H1 (cell line): ENCODE results near the gene FOXG1. TPM values are rescaled to one million over a fixed set of nuclear protein-coding genes. Genes with fewer than 3 reads are reported as not detected.

ENCODE experiments used
- CTCF ChIA-PET: fragments of 300-600 bp; sonication (Branson Sonifier 250); formaldehyde crosslinking; loops from one replicate; lab custom pipeline; 2021; ENCODE audit not compliant: partially characterized antibody; lab: Charles Lee
- POLR2A ChIA-PET: fragments of 300-600 bp; sonication (Branson Sonifier 250); formaldehyde crosslinking; loops from one replicate; lab custom pipeline; 2021; ENCODE audit warnings: inconsistent platforms; ENCODE audit not compliant: partially characterized antibody; lab: Charles Lee
- DNase-seq, 2 experiments: peaks; one replicate each; pipeline versions ENCODE4 v3.0.0 to v3.0.0-alpha.2; 2010 to 2022; ENCODE audit warnings: low spot score in 2 of 2, low read depth in 1 of 2, mixed read lengths in 1 of 2
- FAIRE-seq: peaks from 2 replicates; lab custom pipeline; 2011; peaks lifted over from hg19 to GRCh38; lab: Jason Lieb, UNC
- H2AFZ ChIP-seq: 2 replicates; pipeline ENCODE4 v1.8.1; 2012; ENCODE audit warnings: low read length, inconsistent platforms
- H2AK5ac ChIP-seq: 2 replicates; pipeline ENCODE4 v1.6.1; 2013; ENCODE audit warnings: low read depth, low read length
- H2BK120ac ChIP-seq: replicated peaks from 2 replicates; pipeline ENCODE3; 2013; ENCODE audit warnings: low read depth, low read length, inconsistent platforms
- H2BK12ac ChIP-seq: 2 replicates; pipeline ENCODE4 v1.6.1; 2013; ENCODE audit warnings: low read depth, low read length
- H2BK15ac ChIP-seq: 2 replicates; pipeline ENCODE4 v1.6.1; 2013; ENCODE audit warnings: low read length
- H2BK20ac ChIP-seq: 2 replicates; pipeline ENCODE4 v1.6.1; 2013; ENCODE audit warnings: low read length
- H2BK5ac ChIP-seq: 2 replicates; pipeline ENCODE4 v1.6.1; 2013; ENCODE audit warnings: low read depth, low read length
- H3K14ac ChIP-seq: 2 replicates; pipeline ENCODE4 v1.6.1; 2013; ENCODE audit warnings: inconsistent platforms; ENCODE audit not compliant: insufficient read length
- H3K18ac ChIP-seq: 2 replicates; pipeline ENCODE4 v1.6.1; 2013; ENCODE audit warnings: low read length; ENCODE audit errors: extremely low read depth
- H3K23ac ChIP-seq: 2 replicates; pipeline ENCODE4 v1.6.1; 2013; ENCODE audit warnings: inconsistent platforms; ENCODE audit not compliant: insufficient read length
- H3K23me2 ChIP-seq: 2 replicates; pipeline ENCODE4 v1.6.1; 2013; ENCODE audit warnings: low read depth, low read length
- H3K27ac ChIP-seq: 2 replicates; pipeline ENCODE4 v1.6.1; 2011; ENCODE audit warnings: low read depth, low read length, inconsistent platforms
- H3K27me3 ChIP-seq, 4 experiments: replicated peaks in 1 of 4; 1 replicate in 1 of 4; 2 replicates in 3 of 4; pipeline versions ENCODE4 v1.6.1 to v1.8.1; 2011 to 2013; ENCODE audit warnings: low read length in 3 of 4, mild to moderate bottlenecking in 3 of 4, inconsistent platforms in 2 of 4, mixed read lengths in 2 of 4, moderate library complexity in 1 of 4; ENCODE audit not compliant: control insufficient read depth in 3 of 4, insufficient read depth in 3 of 4; ENCODE audit errors: extremely low read depth in 1 of 4
- H3K36me3 ChIP-seq, 4 experiments: 2 replicates each; pipeline versions ENCODE4 v1.6.1 to v1.8.1; 2011 to 2013; ENCODE audit warnings: mild to moderate bottlenecking in 4 of 4, low read length in 3 of 4, moderate library complexity in 2 of 4, control low read depth in 1 of 4, inconsistent platforms in 1 of 4; ENCODE audit not compliant: insufficient read depth in 4 of 4, control insufficient read depth in 2 of 4
- H3K4ac ChIP-seq: replicated peaks from 2 replicates; pipeline ENCODE3; 2013; ENCODE audit warnings: low read length, low read depth, mixed read lengths, inconsistent platforms; ENCODE audit not compliant: insufficient read length
- H3K4me1 ChIP-seq, 4 experiments: replicated peaks in 1 of 4; 1 replicate in 1 of 4; 2 replicates in 3 of 4; pipeline versions ENCODE4 v1.6.1 to v1.8.1; 2011 to 2013; ENCODE audit warnings: low read length in 3 of 4, inconsistent platforms in 2 of 4, mixed read lengths in 1 of 4; ENCODE audit not compliant: insufficient read depth in 4 of 4, control insufficient read depth in 3 of 4
- H3K4me2 ChIP-seq, 2 experiments: 2 replicates each; pipeline versions ENCODE4 v1.6.1 to v1.8.1; 2011 to 2013; ENCODE audit warnings: low read depth in 2 of 2, low read length in 2 of 2, control low read depth in 1 of 2, inconsistent platforms in 1 of 2, mild to moderate bottlenecking in 1 of 2; ENCODE audit not compliant: insufficient read depth in 1 of 2
- H3K4me3 ChIP-seq, 4 experiments: fragments of 200-600, 300-600 bp in 1 of 4; sonication (generic), shearing (Covaris generic), sonication (Bioruptor Twin) in 1 of 4; 2 replicates each; pipeline versions ENCODE4 v1.5.1 to v1.8.1; 2011 to 2016; ENCODE audit warnings: low read length in 4 of 4, low read depth in 3 of 4, control low read depth in 2 of 4, inconsistent platforms in 2 of 4, mild to moderate bottlenecking in 2 of 4, mixed read lengths in 1 of 4, moderate library complexity in 1 of 4; ENCODE audit not compliant: insufficient read depth in 2 of 4; ENCODE audit errors: extremely low read depth in 1 of 4
- H3K56ac ChIP-seq: replicated peaks from 2 replicates; pipeline ENCODE3; 2013; ENCODE audit warnings: low read depth, mild to moderate bottlenecking, mixed read lengths, low read length, inconsistent platforms; ENCODE audit not compliant: insufficient read length
- H3K79me1 ChIP-seq: 2 replicates; pipeline ENCODE4 v1.6.1; 2013; ENCODE audit warnings: low read depth, low read length, control low read depth
- H3K79me2 ChIP-seq, 2 experiments: 2 replicates each; pipeline versions ENCODE4 v1.6.1 to v1.8.1; 2012 to 2013; ENCODE audit warnings: low read length in 2 of 2, mild to moderate bottlenecking in 2 of 2, inconsistent platforms in 1 of 2; ENCODE audit not compliant: insufficient read depth in 2 of 2, control insufficient read depth in 1 of 2
- H3K9ac ChIP-seq, 4 experiments: replicated peaks in 1 of 4; 1 replicate in 1 of 4; 2 replicates in 3 of 4; pipeline versions ENCODE4 v1.6.1 to v1.8.1; 2011 to 2013; ENCODE audit warnings: low read depth in 3 of 4, low read length in 3 of 4, control low read depth in 2 of 4, mild to moderate bottlenecking in 2 of 4, moderate library complexity in 2 of 4, inconsistent platforms in 1 of 4; ENCODE audit errors: extremely low read depth in 1 of 4
- H3K9me3 ChIP-seq, 2 experiments: 2 replicates each; pipeline versions ENCODE4 v1.6.1 to v1.8.1; 2012 to 2013; ENCODE audit warnings: mild to moderate bottlenecking in 2 of 2, moderate library complexity in 2 of 2, control low read depth in 1 of 2, inconsistent platforms in 1 of 2, low read depth in 1 of 2, low read length in 1 of 2, mixed read lengths in 1 of 2; ENCODE audit not compliant: insufficient read depth in 2 of 2
- H4K20me1 ChIP-seq, 2 experiments: replicated peaks in 1 of 2; 2 replicates each; pipeline versions ENCODE3 to v1.8.1; 2011 to 2013; ENCODE audit warnings: inconsistent platforms in 2 of 2, low read length in 2 of 2, mild to moderate bottlenecking in 1 of 2; ENCODE audit not compliant: insufficient read depth in 2 of 2, control insufficient read depth in 1 of 2
- H4K5ac ChIP-seq: 2 replicates; pipeline ENCODE4 v1.6.1; 2013; ENCODE audit warnings: low read length, low read depth, mixed read lengths, inconsistent platforms; ENCODE audit not compliant: insufficient read length
- H4K8ac ChIP-seq: 2 replicates; pipeline ENCODE4 v1.8.0; 2013; ENCODE audit warnings: mild to moderate bottlenecking, moderate library complexity, low read length, inconsistent platforms; ENCODE audit not compliant: insufficient read depth; ENCODE audit errors: extremely low read depth
- H4K91ac ChIP-seq: replicated peaks from 2 replicates; pipeline ENCODE3; 2013; ENCODE audit warnings: low read length, mixed read lengths, inconsistent platforms; ENCODE audit not compliant: insufficient read length
- ASH2L ChIP-seq: fragments of 200-600, 300-600 bp; sonication (generic); IDR thresholded peaks from one replicate; pipeline ENCODE4 v1.7.1; 2017; ENCODE audit warnings: low read length
- CHD2 ChIP-seq: IDR thresholded peaks from 2 replicates; pipeline ENCODE4 v1.6.1; 2012; ENCODE audit warnings: low read length, improper control_type of control experiment
- FOSL1 ChIP-seq: IDR thresholded peaks from 2 replicates; pipeline ENCODE4 v1.6.1; 2011; ENCODE audit warnings: mild to moderate bottlenecking, low read depth, low read length, moderate library complexity; ENCODE audit not compliant: insufficient read depth
- GTF2F1 ChIP-seq: IDR thresholded peaks from 2 replicates; pipeline ENCODE4 v1.6.1; 2012; ENCODE audit warnings: low read depth, low read length, improper control_type of control experiment, borderline replicate concordance
- KDM4A ChIP-seq: IDR thresholded peaks from one replicate; pipeline ENCODE4 v1.7.1; 2012; ENCODE audit warnings: low read depth, mild to moderate bottlenecking, moderate library complexity, low read length, inconsistent platforms; ENCODE audit not compliant: severe bottlenecking
- RNF2 ChIP-seq: fragments of 200-900, 300-1000 bp; sonication (generic); IDR thresholded peaks from 2 replicates; pipeline ENCODE4 v1.7.1; 2016; ENCODE audit warnings: borderline replicate concordance, low read depth, mild to moderate bottlenecking, antibody characterized with exemption, low read length; ENCODE audit not compliant: poor library complexity, severe bottlenecking; ENCODE audit errors: missing control alignments
- RXRA ChIP-seq: IDR thresholded peaks from 2 replicates; pipeline ENCODE4 v1.6.1; 2011; ENCODE audit warnings: low read depth, mild to moderate bottlenecking, low read length, moderate library complexity; ENCODE audit not compliant: insufficient read depth
- SP4 ChIP-seq: IDR thresholded peaks from 2 replicates; pipeline ENCODE4 v1.6.1; 2012; ENCODE audit warnings: low read length, inconsistent platforms
- SRF ChIP-seq: IDR thresholded peaks from 2 replicates; pipeline ENCODE4 v1.6.1; 2011; ENCODE audit warnings: mild to moderate bottlenecking, low read depth, low read length, moderate library complexity
- TEAD4 ChIP-seq: IDR thresholded peaks from 2 replicates; pipeline ENCODE4 v1.6.1; 2012; ENCODE audit warnings: low read depth, low read length, inconsistent platforms, mixed read lengths
- WGBS, 2 experiments: shearing (Covaris generic) in 1 of 2; methylation state at CpG; one replicate each; pipeline versions ENCODE4 v1.1.6 to v1.1.7; 2013 to 2015; ENCODE audit warnings: low lambda C conversion rate in 2 of 2, mixed read lengths in 2 of 2, inconsistent platforms in 1 of 2, low coverage in 1 of 2, missing lambda C conversion rate in 1 of 2; ENCODE audit not compliant: insufficient replicate concordance in 2 of 2, insufficient coverage in 1 of 2, insufficient read length in 1 of 2; ENCODE audit errors: extremely low coverage in 1 of 2, missing lambda C conversion rate in 1 of 2; 5-methylcytosine and 5-hydroxymethylcytosine counted together
- polyA plus RNA-seq, 7 experiments: library from polyadenylated mRNA; depleted of rRNA in 3 of 7; stranded (reverse) in 5 of 7; unstranded in 2 of 7; fragments of >200 nt in 5 of 7; fragments of 200-250 nt in 2 of 7; gene quantifications; 1 replicate in 5 of 7; 2 replicates in 1 of 7; 4 replicates in 1 of 7; pipeline versions ENCODE4 v1.2.1 to v1.2.3, GENCODE V29; 2011 to 2013; ENCODE audit warnings: missing spikeins in 2 of 7, mixed read lengths in 2 of 7
- total RNA-seq: library from RNA; stranded (reverse); fragmentation: NEBNext Ultra II Directional; extraction: Animal tissue kit (Norgen Biotek cat#: 25700); gene quantifications from 2 replicates; pipeline ENCODE4 v1.2.1, GENCODE V29; 2021
- TF ChIP-seq, protein P1 (sequence below): IDR thresholded peaks from 2 replicates; pipeline ENCODE4 v1.6.1; 2012; ENCODE audit warnings: low read length, inconsistent platforms

The FOXG1 gene
- total and polyA plus RNA-seq, 2 of the 8 experiments (the other 6 are each of a cell fraction or from before 2014, with no cell fraction given), result 0.03 to 0.24 TPM

DNA sequence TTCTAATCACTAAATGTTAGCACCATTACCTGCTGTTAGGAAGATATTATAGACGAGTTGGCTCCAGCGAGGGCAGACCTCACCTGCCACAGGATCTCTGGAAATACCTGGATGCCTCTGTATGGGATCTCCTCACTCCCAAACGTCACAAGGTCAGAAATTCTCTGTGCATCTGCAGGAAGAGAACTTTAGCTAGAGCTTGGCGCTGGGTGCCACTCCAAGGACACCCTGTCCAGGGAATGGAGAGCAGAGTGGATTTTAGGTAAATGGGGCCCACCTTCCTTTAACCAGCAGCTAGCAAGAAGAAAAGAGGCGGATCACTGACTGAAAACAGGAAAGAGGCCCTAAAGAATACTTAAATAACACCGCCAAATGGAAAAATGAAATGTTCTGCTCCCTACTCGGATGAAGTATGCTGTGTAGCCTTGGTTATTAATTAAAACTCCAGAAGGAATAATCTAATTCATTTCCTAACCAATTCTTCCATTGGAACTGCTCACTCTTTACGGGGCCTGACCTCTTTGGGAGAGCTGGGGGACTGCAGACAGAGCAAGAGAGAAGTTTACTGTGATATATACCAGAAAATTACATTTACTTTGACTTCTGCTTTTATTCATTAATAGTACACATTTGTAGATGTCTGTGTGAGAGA, 4.2 kb upstream of the FOXG1 start:
- H3K56ac ChIP-seq, result no peak overlapping the region
- no peaks in the 10 kb centered on the region; a peak in 1 of 8 replicates for H3K36me3 ChIP-seq
- no peak overlapping the region for H3K23ac ChIP-seq
- H3K18ac ChIP-seq, result no peak overlapping the region
- H4K91ac ChIP-seq, result no peak overlapping the region
- peaks cover 1 to 16% (median 10%) of the 10 kb centered on the region in 4 experiments; a peak in 4 of 7 replicates for H3K4me1 ChIP-seq
- WGBS, 2 experiments, result 18% methylated on average over 8 of the region's 8 CpGs; no CpG with 5 or more reads in 1 of the 2 experiments
- H3K27ac ChIP-seq, result no peak overlapping the region
- ChIA-PET CTCF (interaction anchor here (1.8 to 6.7 kb wide), 3 partner anchors 6 to 19 kb away, joined by 4 to 63 read pairs (median 33); no protein-coding TSS in a partner anchor), POLR2A (no interaction called here)
- no peak for FAIRE-seq
- H2BK15ac ChIP-seq, result no peak overlapping the region
- DNase-seq, result no peak
- H3K27me3 ChIP-seq, result peaks cover 72 to 87% (median 80%) of the 10 kb centered on the region in 4 experiments
- peaks cover 8% of the 10 kb centered on the region; the same call in 1 of the 2 replicates for H3K23me2 ChIP-seq
- H2BK120ac ChIP-seq, result no peak overlapping the region
- no peak overlapping the region for H2BK12ac ChIP-seq
- no peaks in the 10 kb centered on the region; a peak in 1 of 4 replicates for H3K9me3 ChIP-seq
- no peak overlapping the region for H2BK5ac ChIP-seq
- no peak overlapping the region for H2AK5ac ChIP-seq
- H2BK20ac ChIP-seq, result no peak overlapping the region
- H3K9ac ChIP-seq, result no peak overlapping the region
- peaks cover 14 to 23% of the 10 kb centered on the region in 2 experiments for H4K20me1 ChIP-seq
- no peak overlapping the region for H3K4ac ChIP-seq
- H3K79me2 ChIP-seq, result no peaks in the 10 kb centered on the region
- H4K8ac ChIP-seq, result no peak overlapping the region
- peak overlapping the region; percentile 12 to 24; a peak in 2 of 4 replicates for H3K4me2 ChIP-seq
- H3K14ac ChIP-seq, result no peak overlapping the region
- no peaks in the 10 kb centered on the region for H3K79me1 ChIP-seq
- no peak overlapping the region for H3K4me3 ChIP-seq
- no peak overlapping the region for H4K5ac ChIP-seq
- no peak overlapping the region for H2AFZ ChIP-seq
- TF ChIP-seq ASH2L (no peak), SRF (no peak), FOSL1 (no peak), TEAD4 (no peak), RNF2 (peak; percentile 71), GTF2F1 (no peak), CHD2 (no peak), SP4 (no peak), KDM4A (no peak), RXRA (no peak)
- TF ChIP-seq, protein P1, sequence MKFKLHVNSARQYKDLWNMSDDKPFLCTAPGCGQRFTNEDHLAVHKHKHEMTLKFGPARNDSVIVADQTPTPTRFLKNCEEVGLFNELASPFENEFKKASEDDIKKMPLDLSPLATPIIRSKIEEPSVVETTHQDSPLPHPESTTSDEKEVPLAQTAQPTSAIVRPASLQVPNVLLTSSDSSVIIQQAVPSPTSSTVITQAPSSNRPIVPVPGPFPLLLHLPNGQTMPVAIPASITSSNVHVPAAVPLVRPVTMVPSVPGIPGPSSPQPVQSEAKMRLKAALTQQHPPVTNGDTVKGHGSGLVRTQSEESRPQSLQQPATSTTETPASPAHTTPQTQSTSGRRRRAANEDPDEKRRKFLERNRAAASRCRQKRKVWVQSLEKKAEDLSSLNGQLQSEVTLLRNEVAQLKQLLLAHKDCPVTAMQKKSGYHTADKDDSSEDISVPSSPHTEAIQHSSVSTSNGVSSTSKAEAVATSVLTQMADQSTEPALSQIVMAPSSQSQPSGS, result no peak
